HG03060 (cell line): ENCODE measurements around the gene REPS1.
A peak's percentile ranks its signal among the peaks of the same experiment; 100 is the strongest.

Experiments used
- ATAC-seq: cut with Tn5 transposase; IDR thresholded peaks from one replicate; pipeline ENCODE4 v1.9.1; 2021; ENCODE audit warnings: low read depth, moderate number of reproducible peaks; ENCODE audit not compliant: unreplicated experiment

The REPS1 gene

DNA sequence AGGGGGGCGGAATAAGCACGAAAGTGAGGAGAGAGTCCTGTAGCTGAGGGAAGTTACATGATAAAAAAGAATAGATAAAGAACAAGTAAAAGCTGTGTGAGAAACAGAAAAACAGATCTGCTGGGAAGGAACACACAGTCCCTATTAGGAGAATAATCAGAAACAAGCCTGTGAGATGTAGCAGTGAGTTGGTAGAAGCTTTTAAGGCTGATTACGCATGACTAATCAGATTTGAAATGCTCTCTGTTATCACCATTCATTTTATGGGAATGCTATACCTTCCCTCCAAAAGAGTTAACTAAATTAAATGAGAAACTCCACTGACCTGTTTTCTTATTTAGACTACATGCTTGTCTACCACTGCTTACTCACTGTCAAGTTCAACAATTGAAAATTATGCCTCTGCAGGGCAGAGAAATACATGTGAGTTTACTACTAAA lies 15.8 kb downstream of the REPS1 start:
- ATAC-seq = no peak

GRCh38 chr6:138971601-138972000 lies 16.5 kb downstream of the REPS1 start:
- ATAC-seq = no peak

DNA sequence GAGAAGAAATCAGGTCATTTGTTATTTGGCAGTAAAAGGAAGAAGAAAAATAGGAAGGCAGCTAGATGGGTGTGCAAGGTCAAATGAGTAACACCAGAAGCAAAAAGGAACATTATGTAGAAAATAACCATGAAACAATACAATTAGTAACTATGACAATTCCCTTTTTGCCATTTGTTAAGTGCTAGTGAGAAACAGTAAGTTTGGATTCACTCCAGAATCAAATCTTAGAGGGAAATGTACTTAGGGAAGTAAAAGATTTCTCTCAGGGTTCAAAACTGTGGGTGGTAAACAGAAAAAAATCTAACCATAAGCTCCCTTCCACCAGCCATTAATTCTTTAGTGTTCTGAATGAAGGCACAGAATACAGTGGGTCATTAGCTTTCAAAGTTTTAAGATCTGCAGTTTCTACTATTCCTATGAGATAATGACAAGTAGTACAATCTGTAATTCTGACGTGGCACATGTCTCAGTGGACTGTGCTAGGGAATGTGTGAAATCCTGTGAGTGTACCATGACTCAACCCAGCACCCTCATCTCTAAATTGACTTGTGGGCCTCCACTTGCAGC lies 17.1 kb downstream of the REPS1 start:
- peak; percentile 49 for ATAC-seq

GRCh38 chr6:138970159-138970558 lies 17.9 kb downstream of the REPS1 start:
- no peak for ATAC-seq

- no peak for ATAC-seq
Observed at GRCh38 chr6:138966870-138967269, 21.2 kb downstream of the REPS1 start.

- ATAC-seq = no peak
Observed at GRCh38 chr6:138965971-138966370, 22.1 kb downstream of the REPS1 start.

DNA sequence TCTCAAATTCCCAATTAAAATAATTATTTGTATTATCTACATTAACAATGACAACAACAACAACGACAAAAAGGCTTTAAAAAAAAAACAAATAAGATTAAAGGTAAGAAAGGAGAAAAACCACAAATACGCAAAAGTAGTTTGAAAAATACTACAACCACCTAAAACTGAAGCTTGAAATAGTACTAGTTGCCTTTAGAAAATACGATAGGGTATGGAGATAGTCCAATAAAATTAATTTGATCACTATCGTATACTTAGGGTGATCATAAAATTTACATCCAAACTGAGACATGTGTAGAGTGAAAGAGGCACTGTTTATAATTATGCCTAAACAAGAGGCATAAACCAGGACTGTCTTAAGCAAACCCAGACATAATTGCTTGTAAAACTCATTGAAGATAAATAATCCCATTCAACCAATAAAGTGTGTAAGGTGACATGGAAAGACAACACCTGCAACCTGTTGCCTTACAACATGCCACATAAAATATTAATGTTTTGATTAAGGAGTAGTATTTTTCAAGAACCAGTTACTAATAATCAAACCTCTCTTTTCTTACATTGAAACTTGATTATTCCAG lies 22.7 kb downstream of the REPS1 start:
- ATAC-seq = no peak

GRCh38 chr6:138964012-138964411 lies 24.0 kb downstream of the REPS1 start:
- ATAC-seq = no peak

- ATAC-seq = no peak
Observed at GRCh38 chr6:138963531-138963930, 24.5 kb downstream of the REPS1 start.

GRCh38 chr6:138963119-138963518 lies 24.9 kb downstream of the REPS1 start:
- no peak for ATAC-seq

DNA sequence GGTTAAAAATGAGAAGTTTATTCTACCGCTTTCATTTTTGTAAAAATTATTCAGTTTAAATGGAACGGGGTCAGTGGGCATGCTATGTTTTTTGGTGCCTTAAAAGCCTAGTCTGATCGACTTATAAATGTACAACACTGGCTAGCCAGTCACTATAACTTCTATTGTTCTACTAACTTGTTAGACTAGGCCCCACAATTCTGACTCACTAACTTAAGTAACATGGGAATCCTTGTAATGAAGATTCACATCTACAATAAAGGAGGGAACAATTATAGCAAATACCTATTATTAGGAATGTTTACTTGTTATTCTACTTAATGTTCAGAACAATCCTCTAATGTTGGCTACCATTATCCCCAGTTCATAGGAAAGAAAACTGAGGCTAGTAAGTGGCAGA lies 28.5 kb downstream of the REPS1 start:
- no peak for ATAC-seq

DNA sequence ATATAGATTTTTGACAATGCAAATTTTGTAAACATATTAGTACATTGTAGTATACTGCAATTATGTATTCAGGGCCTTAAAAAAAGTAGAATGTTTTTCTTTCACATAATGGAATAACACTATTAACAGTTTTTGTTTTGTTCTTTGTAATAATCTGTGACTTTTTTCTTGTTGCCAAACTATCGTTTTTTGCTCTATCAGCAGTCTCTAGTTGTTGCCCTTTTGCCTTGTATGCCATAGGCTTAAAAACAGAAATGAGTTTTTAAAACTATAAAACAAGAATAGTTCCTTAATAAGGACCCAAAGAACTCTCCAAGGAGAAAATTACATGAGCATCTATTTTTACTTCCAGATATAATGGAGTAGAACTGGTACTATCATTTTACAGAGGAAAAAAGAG lies 29.5 kb downstream of the REPS1 start:
- ATAC-seq = no peak

GRCh38 chr6:138957903-138958302 lies 30.1 kb downstream of the REPS1 start:
- no peak for ATAC-seq

DNA sequence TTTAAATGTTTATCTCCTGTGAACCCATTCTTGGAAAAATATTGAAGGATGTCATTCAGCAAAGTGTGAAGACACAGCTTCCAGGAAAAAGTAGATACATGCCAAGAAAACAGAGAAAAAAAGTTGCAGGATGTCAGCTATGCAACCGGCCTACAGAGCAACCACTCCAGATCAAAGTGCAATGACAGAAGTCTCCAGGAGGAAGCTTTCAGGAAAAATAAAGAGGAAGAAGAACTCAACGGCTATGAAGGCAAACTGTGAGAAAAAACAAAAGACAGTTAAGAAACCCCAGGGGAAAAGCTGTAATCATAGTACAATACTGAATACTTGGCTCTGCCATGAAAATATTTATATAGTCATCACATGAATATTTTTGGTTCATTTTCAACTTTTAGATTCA lies 30.6 kb downstream of the REPS1 start:
- ATAC-seq = no peak

DNA sequence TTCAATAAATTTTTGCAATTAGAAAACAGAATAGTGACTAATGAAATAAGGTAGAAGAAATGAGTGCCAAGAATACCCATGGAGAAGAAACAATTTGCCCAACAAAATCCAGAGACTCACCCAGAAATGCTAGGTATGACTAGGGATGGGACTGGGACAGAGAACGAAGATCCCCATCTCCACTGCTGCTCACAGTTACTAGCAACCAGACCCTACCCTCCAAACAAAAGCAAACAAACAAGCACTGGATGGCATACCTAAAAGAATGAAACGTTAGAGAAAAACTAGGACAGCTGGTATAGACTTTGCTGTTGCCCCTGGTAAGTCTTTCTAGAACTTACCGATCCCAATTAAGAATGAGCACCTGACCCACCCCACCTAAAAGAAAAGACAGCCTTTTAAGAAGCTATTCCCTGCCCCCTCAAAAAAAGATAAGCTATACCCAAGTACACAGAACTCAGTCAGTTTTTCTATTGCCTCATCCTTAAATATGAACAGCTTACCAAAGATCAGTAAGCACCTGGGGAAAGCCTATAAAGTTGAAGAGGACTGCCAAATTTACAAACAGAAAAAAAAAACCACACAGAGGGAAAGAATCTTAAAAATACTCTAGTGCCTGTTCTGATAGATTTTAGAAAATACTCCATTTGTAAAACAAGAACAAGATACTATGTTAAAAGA lies 31.7 kb downstream of the REPS1 start:
- no peak for ATAC-seq

- no peak for ATAC-seq
Observed at GRCh38 chr6:138955262-138955661, 32.8 kb downstream of the REPS1 start.

- no peak for ATAC-seq
Observed at GRCh38 chr6:138953451-138953850, 34.6 kb downstream of the REPS1 start.

DNA sequence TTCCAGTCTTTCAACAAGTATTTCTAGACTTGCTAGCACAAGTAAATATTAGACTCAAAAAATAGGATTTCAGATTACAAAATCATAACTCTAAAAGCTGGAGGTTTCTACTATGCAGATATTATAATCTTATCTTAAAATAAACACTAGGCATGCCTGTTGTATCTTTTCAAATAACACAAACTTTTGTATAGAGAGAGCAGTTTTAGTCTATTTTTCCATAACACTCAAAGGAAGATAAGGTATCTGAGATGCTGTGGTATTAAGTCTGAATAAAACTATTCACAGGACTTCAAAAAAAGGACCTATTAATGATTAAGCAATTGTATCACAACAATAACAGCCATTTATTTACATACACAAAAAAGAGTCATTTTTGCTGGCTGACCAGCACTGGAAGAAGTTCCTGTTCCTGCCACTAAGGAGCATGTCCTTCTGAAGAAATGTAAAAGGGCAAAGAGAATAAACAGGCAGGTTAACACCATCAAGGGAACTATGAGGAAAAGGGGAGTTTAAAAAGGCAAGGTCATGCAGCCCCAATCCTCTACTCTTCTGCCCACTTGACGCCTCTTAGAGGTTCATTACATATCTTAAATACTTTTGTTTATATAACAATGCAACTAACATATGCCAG lies 39.4 kb downstream of the REPS1 start:
- no peak for ATAC-seq

- ATAC-seq = no peak
Observed at GRCh38 chr6:138948004-138948403, 40.0 kb downstream of the REPS1 start.

DNA sequence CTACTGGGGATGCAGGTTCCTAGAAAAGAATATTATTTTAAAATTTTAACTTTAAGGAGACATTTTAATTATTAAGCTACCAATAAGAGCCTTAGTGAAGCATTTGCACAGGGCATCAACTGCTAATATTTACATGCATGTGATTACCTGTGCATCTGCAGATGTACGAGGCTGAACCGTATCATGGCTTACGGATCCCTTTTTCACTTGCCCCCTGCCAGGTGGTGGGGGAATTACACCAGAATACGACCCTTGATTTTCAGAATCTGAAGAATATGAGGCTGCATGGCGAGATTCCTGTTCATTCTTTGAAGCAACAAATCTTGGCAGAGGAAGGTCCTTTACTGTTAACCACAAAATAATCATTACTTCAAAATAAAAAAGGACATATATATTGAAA lies 42.7 kb downstream of the REPS1 start:
- no peak for ATAC-seq

DNA sequence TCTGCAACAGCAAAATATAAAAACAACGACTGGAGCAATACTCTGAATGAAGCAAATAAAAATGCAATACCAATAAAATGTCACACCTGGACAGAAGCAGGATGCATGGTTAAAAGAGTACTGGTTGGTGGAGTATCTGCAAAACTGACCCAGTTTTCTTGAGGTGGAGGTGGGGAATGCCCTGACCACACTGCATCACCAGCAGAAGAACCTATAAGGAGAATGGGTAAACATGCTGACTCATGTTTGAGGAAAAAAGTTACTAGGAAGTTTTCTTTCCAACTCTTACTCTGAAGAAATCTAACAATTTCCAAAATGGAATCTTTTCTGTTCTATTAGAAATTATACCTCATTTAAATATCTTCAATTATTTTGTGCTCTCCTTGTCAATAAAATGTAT lies 43.6 kb downstream of the REPS1 start:
- no peak for ATAC-seq
